ENCODE results near the gene TRIM7. TPM values are rescaled to one million over a fixed set of nuclear protein-coding genes. Genes with fewer than 3 reads are reported as not detected.
"Not testable (repeated sequence)": the region's sequence is repeated elsewhere in the genome, so short reads cannot be mapped to it uniquely, and the experiment has no call there.

TRIM7 gene
- total RNA-seq, 1 donor from 2014 or later, result not detected

DNA sequence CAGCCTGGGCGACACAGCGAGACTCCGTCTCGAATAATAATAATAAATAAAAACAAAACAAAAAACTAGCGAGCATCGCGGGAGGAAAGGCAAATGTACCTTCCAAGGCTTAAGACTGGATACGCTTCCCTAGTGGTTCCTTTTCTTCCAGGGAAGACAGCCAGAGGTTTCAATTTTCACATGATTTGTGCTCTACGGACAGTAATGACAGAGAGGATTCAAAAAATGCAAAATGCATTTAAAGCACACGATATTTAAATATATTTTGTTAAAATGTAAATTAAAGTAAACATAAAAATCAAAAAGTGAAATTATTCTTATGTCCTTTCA, 13.8 kb upstream of the TRIM7 start:
- DNase-seq (ENCODE audit: low spot score), result no peak
- Mint-ChIP-seq H3K27me3 (ENCODE audit: unreplicated experiment) (peaks cover 39% of the 10 kb centered on the region), H3K27ac (ENCODE audit: unreplicated experiment) (peak overlapping the region; percentile 92), H3K9me3 (ENCODE audit: unreplicated experiment) (no peaks in the 10 kb centered on the region), H3K4me3 (ENCODE audit: unreplicated experiment) (peak overlapping the region; percentile 87), H3K36me3 (ENCODE audit: low read depth, unreplicated experiment) (peaks cover 12% of the 10 kb centered on the region), H3K4me1 (ENCODE audit: unreplicated experiment) (peaks cover 19% of the 10 kb centered on the region)
- TF ChIP-seq, protein P1, sequence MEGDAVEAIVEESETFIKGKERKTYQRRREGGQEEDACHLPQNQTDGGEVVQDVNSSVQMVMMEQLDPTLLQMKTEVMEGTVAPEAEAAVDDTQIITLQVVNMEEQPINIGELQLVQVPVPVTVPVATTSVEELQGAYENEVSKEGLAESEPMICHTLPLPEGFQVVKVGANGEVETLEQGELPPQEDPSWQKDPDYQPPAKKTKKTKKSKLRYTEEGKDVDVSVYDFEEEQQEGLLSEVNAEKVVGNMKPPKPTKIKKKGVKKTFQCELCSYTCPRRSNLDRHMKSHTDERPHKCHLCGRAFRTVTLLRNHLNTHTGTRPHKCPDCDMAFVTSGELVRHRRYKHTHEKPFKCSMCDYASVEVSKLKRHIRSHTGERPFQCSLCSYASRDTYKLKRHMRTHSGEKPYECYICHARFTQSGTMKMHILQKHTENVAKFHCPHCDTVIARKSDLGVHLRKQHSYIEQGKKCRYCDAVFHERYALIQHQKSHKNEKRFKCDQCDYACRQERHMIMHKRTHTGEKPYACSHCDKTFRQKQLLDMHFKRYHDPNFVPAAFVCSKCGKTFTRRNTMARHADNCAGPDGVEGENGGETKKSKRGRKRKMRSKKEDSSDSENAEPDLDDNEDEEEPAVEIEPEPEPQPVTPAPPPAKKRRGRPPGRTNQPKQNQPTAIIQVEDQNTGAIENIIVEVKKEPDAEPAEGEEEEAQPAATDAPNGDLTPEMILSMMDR (IDR thresholded peaks at IDR 0.05; ENCODE audit: unreplicated experiment), result no peak

DNA sequence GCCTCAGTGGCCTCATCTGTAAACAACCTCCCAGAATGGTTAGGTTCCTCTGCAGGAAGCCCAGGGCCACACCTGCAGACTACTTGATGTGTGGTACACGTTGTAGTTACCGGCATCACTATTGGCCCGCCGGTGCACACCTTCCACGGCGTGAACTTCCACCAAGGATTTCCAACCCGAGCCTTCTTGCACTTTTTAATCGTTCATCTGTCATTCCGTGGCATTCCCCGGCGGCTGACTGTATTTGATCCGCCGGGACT, 12.7 kb upstream of the TRIM7 start:
- H3K27me3 Mint-ChIP-seq (ENCODE audit: unreplicated experiment), result peaks cover 34% of the 10 kb centered on the region

DNA sequence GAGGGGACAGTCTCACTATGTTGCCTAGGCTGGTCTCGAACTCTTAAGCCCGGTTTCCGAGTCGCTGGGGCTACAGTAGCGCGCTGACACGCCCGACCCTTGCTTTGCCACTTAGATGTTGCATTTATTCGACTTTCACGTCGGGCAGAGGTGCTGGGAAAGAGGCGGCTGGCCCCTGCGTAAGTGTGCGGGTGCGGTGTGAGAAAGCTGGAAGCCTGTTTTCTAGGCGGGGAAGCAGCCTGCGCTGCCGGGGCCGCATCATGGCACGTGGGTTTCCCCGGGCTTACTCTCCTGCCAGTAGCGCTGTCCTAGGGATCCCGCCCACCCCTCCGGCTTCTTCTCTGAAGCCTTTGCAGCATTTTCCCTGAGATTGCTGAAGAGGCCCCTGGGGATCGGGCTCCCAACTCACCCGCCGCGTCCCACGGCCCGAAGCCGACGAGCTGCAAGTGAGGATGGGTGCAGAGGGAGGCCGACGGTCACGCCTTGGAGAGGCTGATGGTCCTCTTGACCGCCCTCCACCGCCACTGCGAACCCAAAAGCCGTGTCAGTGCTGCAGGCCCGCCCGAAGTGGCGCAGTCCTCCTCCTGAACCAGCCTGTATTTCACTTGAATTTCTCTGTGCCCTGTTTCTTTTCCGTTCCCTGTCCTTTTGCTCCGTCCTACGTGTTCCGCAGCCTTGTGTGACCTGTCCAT, 12.3 kb upstream of the TRIM7 start:
- no peaks in the 10 kb centered on the region for H3K9me3 Mint-ChIP-seq (ENCODE audit: unreplicated experiment)
- peak; percentile 54 for DNase-seq (ENCODE audit: low spot score)
- TF ChIP-seq, protein P1 (IDR thresholded peaks at IDR 0.05; ENCODE audit: unreplicated experiment), result no peak
- H3K36me3 Mint-ChIP-seq (ENCODE audit: low read depth, unreplicated experiment), result peaks cover 8% of the 10 kb centered on the region
- peaks cover 31% of the 10 kb centered on the region for H3K27me3 Mint-ChIP-seq (ENCODE audit: unreplicated experiment)
- no peak overlapping the region for H3K27ac Mint-ChIP-seq (ENCODE audit: unreplicated experiment)
- H3K4me3 Mint-ChIP-seq (ENCODE audit: unreplicated experiment), result peak overlapping the region; percentile 87
- peaks cover 16% of the 10 kb centered on the region for H3K4me1 Mint-ChIP-seq (ENCODE audit: unreplicated experiment)

More for the DNA sequence above, 12.7 kb upstream of the TRIM7 start:
- DNase-seq (ENCODE audit: low spot score), result no peak
- Mint-ChIP-seq H3K27ac (ENCODE audit: unreplicated experiment) (no peak overlapping the region), H3K4me3 (ENCODE audit: unreplicated experiment) (peak overlapping the region; percentile 87), H3K9me3 (ENCODE audit: unreplicated experiment) (no peaks in the 10 kb centered on the region), H3K4me1 (ENCODE audit: unreplicated experiment) (peaks cover 19% of the 10 kb centered on the region), H3K36me3 (ENCODE audit: low read depth, unreplicated experiment) (peaks cover 12% of the 10 kb centered on the region)
- TF ChIP-seq, protein P1 (IDR thresholded peaks at IDR 0.05; ENCODE audit: unreplicated experiment), result no peak

DNA sequence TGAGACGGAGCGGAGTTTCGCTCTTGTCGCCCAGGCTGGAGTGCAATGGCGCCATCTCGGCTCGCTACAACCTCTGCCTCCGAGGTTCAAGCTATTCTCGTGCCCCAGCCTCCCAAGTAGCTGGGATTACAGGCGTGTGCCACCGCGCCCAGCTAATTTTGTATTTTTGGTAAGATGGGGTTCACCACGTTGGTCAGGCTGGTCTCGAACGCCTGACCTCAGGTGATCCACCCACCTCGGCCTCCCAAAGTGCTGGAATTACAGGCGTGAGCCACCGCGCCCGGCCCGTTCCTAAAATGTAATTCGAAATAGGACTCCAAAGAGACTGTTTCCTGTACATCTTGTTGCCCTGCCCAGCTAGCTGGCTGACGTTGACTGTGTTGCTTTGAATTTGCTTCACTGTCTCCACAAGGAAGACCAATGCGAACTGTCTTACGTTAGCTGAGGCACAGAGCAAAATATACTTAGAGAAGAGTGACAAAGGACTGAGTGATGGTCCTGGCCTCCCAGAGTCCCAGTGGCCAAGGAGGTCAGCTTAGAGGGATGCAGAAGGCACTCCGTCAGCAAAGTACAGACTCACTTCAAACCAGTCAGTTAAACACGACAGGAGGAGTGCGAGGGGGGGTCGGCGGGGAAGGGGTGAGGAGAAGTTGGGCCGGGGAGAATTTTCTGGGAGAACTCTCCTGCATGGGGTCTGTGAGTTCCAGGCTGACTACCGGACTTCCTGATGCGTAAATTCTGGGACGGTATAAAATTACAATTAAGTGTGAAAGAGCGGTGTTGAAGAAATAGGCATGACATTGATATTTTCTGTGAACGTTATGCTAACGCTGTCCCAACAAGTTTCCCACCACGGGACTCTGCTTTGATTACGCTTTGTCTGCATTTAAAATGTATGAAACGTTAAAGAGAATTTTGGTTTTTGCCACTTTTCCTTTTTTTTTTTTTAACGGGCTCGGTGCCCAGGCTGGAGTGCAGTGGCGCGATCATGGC, 11.3 kb upstream of the TRIM7 start:
- Mint-ChIP-seq H3K36me3 (ENCODE audit: low read depth, unreplicated experiment) (peaks cover 4% of the 10 kb centered on the region), H3K4me3 (ENCODE audit: unreplicated experiment) (peak overlapping the region; percentile 70), H3K27ac (ENCODE audit: unreplicated experiment) (no peak overlapping the region)

DNA sequence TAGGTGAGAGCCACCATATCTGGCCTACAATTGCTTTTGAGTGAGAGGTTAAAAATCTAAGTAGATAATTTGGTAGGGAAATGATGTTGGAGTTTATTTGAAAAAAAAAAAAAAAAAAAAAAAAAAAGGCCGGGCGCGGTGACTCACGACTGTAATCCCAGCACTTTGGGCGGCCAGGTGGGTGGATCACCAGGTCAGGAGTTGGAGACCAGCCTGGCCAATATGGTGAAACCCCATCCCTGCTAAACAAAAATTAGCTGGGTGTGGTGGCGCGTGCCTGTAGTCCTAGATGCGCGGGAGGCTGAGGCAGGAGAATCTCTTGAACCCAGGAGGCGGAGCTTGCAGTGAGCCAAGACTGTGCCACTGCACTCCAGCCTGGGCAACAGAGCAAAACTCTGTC, 9.3 kb upstream of the TRIM7 start:
- Mint-ChIP-seq H3K4me1 (ENCODE audit: unreplicated experiment) (peaks cover 11% of the 10 kb centered on the region), H3K27me3 (ENCODE audit: unreplicated experiment) (peaks cover 16% of the 10 kb centered on the region)
- not testable (repeated sequence) for H3K4me3 Mint-ChIP-seq (ENCODE audit: unreplicated experiment); H3K36me3 Mint-ChIP-seq (ENCODE audit: low read depth, unreplicated experiment); DNase-seq (ENCODE audit: low spot score); H3K9me3 Mint-ChIP-seq (ENCODE audit: unreplicated experiment); H3K27ac Mint-ChIP-seq (ENCODE audit: unreplicated experiment)

More for the DNA sequence above, 11.3 kb upstream of the TRIM7 start:
- TF ChIP-seq, protein P1 (IDR thresholded peaks at IDR 0.05; ENCODE audit: unreplicated experiment), result no peak
- H3K9me3 Mint-ChIP-seq (ENCODE audit: unreplicated experiment), result no peaks in the 10 kb centered on the region
- no peak for DNase-seq (ENCODE audit: low spot score)
- H3K27me3 Mint-ChIP-seq (ENCODE audit: unreplicated experiment), result peaks cover 21% of the 10 kb centered on the region
- H3K4me1 Mint-ChIP-seq (ENCODE audit: unreplicated experiment), result peaks cover 11% of the 10 kb centered on the region

Data from endothelial cell (in vitro differentiated cells).